PC-3 (cell line): ENCODE measurements around the gene ZCCHC4.

ENCODE experiments used
- EZH2phosphoT487 ChIP-seq: fragments of 300-600 bp; sonication (generic); IDR thresholded peaks from 2 replicates; pipeline ENCODE4 v1.6.1; 2018; ENCODE audit warnings: mild to moderate bottlenecking, antibody characterized with exemption, low read length, borderline replicate concordance
- TF ChIP-seq, protein P1 (sequence below): fragments of 300-600 bp; sonication (generic); conservative IDR thresholded peaks from 2 replicates; pipeline ENCODE4 v1.5.1; 2017; ENCODE audit warnings: antibody characterized with exemption, low read depth, mild to moderate bottlenecking, low read length

GRCh38 chr4:25310803-25311166 lies 1.8 kb upstream of the ZCCHC4 start:
- TF ChIP-seq, protein P1, sequence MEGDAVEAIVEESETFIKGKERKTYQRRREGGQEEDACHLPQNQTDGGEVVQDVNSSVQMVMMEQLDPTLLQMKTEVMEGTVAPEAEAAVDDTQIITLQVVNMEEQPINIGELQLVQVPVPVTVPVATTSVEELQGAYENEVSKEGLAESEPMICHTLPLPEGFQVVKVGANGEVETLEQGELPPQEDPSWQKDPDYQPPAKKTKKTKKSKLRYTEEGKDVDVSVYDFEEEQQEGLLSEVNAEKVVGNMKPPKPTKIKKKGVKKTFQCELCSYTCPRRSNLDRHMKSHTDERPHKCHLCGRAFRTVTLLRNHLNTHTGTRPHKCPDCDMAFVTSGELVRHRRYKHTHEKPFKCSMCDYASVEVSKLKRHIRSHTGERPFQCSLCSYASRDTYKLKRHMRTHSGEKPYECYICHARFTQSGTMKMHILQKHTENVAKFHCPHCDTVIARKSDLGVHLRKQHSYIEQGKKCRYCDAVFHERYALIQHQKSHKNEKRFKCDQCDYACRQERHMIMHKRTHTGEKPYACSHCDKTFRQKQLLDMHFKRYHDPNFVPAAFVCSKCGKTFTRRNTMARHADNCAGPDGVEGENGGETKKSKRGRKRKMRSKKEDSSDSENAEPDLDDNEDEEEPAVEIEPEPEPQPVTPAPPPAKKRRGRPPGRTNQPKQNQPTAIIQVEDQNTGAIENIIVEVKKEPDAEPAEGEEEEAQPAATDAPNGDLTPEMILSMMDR = no peak
- no peak for TF ChIP-seq EZH2phosphoT487
